ENCODE measurements around the gene MIP.
"Not testable (repeated sequence)": the region's sequence is repeated elsewhere in the genome, so short reads cannot be mapped to it uniquely, and the experiment has no call there.

DNA sequence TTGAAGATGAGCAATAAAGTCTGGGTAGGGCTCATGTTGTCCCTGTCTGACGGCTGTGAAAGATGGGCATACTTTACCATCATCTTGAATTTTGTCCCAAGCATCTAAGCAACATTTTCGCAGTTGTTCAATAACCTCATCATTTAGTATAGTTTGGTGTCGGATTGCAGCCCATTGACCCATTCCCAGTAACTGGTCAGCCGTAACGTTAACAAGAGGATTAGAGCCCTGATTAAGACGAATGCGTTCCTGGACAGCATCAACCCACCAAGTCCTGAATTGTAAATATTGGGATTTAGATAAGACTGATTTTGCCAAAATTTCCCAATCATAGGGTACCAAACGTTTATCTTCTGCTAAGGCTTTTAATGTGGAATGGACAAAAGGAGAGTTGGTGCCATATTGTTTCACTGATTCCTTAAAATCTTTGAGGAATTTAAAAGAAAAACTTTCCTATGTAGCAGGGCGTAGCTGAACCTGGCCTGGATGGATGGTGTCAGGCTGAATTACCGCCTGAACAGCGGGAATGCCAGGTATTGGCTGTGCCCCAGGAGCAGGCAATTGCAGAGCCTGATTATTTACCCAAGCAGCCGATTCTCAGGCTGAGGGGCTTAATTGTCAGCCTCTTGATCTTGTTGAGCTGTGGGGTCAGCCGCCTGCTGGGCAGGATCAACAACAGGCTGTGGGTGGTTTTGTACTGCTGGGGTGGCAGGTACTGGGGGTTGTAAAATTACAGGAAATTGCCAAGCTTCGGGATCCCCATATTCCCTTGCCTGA, 43.9 kb upstream of the MIP start:
- TF ChIP-seq, protein P1, sequence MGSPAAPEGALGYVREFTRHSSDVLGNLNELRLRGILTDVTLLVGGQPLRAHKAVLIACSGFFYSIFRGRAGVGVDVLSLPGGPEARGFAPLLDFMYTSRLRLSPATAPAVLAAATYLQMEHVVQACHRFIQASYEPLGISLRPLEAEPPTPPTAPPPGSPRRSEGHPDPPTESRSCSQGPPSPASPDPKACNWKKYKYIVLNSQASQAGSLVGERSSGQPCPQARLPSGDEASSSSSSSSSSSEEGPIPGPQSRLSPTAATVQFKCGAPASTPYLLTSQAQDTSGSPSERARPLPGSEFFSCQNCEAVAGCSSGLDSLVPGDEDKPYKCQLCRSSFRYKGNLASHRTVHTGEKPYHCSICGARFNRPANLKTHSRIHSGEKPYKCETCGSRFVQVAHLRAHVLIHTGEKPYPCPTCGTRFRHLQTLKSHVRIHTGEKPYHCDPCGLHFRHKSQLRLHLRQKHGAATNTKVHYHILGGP (tag by site-specific recombination; IDR thresholded peaks at IDR 0.05): not testable (repeated sequence)
- TF ChIP-seq ZNF121 (tag by site-specific recombination; IDR thresholded peaks at IDR 0.05); ZNF274 (IDR thresholded peaks at IDR 0.05; ENCODE audit: low read length); ZNF274 (tag by site-specific recombination; IDR thresholded peaks at IDR 0.05; ENCODE audit: borderline replicate concordance); GLI4 (tag by site-specific recombination; IDR thresholded peaks at IDR 0.05); ZBTB7A (tag by site-specific recombination; IDR thresholded peaks at IDR 0.05; ENCODE audit: low read depth); MEIS1 (CRISPR knock-in tag; IDR thresholded peaks at IDR 0.05; ENCODE audit: borderline replicate concordance); ZBTB49 (tag by site-specific recombination; IDR thresholded peaks at IDR 0.05; ENCODE audit: low read depth); ZNF24 (tag by site-specific recombination; IDR thresholded peaks at IDR 0.05): not testable (repeated sequence)
- TF ChIP-seq, protein P2, sequence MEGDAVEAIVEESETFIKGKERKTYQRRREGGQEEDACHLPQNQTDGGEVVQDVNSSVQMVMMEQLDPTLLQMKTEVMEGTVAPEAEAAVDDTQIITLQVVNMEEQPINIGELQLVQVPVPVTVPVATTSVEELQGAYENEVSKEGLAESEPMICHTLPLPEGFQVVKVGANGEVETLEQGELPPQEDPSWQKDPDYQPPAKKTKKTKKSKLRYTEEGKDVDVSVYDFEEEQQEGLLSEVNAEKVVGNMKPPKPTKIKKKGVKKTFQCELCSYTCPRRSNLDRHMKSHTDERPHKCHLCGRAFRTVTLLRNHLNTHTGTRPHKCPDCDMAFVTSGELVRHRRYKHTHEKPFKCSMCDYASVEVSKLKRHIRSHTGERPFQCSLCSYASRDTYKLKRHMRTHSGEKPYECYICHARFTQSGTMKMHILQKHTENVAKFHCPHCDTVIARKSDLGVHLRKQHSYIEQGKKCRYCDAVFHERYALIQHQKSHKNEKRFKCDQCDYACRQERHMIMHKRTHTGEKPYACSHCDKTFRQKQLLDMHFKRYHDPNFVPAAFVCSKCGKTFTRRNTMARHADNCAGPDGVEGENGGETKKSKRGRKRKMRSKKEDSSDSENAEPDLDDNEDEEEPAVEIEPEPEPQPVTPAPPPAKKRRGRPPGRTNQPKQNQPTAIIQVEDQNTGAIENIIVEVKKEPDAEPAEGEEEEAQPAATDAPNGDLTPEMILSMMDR (tag by site-specific recombination; IDR thresholded peaks at IDR 0.05): not testable (repeated sequence)
